ENCODE measurements around the gene DFFB.

DNA sequence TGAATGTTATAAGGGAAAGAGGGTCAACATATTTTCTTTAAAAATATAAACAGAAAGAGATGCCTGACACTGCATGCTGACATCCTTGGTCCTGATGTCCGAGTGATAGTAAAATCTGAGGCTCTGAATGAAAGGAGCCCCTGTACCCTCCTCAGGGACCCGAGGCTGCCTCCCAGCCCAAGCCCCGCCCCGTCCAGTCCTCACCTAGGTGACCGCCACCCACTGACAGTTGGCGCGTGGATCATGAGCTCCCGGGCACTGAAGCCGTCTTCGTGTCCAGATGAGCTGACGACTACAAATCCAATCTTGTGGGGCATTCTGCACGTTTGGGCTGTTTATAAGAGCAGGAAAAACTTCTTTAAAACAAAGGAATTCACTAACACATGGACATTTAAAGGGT is 5.2 kb upstream of the DFFB start:
- TF ChIP-seq YY1 (IDR thresholded peaks at IDR 0.05; ENCODE audit: insufficient read depth, insufficient read length) (no peak), ZNF274 (IDR thresholded peaks at IDR 0.05; ENCODE audit: low read depth, low read length) (no peak)

Data from NT2/D1 (cell line).